HG02798 (cell line): ENCODE data around the gene SYNE1.
A peak's percentile ranks its signal among the peaks of the same experiment; 100 is the strongest.
"Not testable (repeated sequence)": the region's sequence is repeated elsewhere in the genome, so short reads cannot be mapped to it uniquely, and the experiment has no call there.

Experiments used
- ATAC-seq: cut with Tn5 transposase; IDR thresholded peaks from one replicate; pipeline ENCODE4 v1.9.1; 2021; ENCODE audit warnings: mild to moderate bottlenecking; ENCODE audit not compliant: unreplicated experiment, poor library complexity

SYNE1 gene

DNA sequence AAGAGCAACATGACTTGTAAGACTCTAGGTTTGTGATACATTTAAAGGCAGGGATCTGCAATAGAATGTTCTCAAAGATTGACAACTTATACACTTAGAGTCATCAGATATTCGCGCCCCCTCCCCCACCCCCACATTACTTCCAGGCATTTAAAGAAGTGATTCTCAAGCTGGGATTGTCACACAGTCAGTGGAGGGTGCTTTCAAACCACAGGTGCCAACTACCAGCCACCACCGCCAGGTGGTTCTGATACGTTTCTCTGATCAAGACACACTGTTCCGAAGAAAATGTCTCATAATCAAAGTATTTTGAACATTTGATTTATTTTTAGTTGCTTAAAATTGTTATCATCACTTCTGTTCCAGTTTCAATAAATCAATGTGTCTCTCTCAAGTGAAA lies 472.2 kb downstream of the SYNE1 start:
- ATAC-seq, result no peak

DNA sequence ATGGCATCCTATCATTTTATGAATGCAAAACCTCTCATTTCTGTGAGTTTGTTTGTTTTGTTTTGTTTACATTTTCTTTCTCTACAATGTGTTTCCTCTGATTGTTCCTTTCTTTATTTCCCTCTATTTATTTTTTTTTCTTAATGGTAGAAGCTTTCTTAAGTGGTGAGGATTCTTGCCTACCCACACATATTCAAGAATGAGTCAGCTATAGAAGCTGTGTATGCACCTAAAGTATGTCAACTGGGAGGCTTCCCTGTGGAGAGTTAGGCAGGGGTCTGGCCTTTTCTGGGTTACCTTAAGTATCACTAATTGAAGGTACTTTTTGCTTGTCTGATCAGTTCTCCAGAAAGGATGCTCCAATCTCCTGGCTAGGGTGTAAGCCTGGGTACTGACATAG lies 475.7 kb downstream of the SYNE1 start:
- peak; percentile 57 for ATAC-seq

DNA sequence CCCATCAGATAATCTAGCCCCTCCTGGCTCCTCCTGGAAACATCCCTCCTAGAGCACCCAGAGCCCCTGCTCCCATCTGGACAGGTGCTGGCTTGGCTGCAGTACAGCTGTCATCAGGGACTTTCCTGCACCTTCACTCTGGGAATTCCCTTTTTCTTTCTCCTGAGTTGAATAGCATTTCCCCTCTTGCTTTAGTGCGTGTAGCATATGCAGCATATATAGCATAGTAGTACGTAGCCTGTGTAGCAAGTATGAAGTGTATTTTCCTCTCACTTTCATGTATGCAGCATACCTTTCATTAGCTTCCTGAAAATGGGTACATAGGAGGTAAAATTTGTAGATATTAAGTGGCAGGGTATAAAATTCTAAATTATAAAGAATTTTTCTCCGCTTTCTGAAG lies 476.8 kb downstream of the SYNE1 start:
- ATAC-seq, result peak; percentile 98

DNA sequence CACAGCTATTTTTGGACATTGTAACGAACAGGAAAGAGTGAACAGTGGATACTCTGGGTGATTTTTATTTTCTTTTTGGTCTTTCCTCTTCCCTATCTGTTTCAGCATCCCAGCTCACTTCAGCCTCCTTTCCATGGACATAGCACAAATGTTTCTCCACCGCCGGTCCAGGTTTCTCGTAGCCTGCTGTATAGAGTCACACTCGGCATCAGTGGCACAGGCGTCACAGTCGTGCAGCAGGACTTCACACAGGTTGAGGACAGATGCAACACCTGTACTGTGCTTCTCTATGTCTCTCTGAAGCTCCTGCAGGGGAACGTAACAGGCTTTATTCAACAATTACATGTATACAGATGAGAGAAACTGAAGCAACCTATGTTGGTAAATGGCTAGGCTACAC lies 481.4 kb downstream of the SYNE1 start:
- ATAC-seq, result no peak

GRCh38 chr6:152154559-152155356 lies 482.4 kb downstream of the SYNE1 start:
- ATAC-seq, result no peak

DNA sequence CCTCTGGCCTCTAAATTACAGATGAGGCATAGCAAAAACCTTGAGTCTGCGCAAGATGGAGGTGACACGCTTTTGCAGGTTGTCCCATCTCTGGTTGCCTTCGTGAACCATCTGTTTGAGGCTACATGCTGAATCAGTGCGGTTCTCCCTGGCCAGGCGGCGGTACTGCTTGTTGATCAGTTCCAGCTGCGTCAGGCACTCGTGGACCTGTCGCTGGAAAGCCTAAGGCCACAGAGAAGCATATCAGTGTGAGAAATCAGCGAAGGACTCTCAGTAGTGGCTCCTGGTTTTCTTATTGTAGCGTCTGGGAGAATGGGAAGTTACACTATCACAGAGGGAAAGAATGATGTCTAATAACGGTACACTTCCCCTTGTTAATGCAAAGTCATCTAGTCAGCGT lies 485.2 kb downstream of the SYNE1 start:
- no peak for ATAC-seq

DNA sequence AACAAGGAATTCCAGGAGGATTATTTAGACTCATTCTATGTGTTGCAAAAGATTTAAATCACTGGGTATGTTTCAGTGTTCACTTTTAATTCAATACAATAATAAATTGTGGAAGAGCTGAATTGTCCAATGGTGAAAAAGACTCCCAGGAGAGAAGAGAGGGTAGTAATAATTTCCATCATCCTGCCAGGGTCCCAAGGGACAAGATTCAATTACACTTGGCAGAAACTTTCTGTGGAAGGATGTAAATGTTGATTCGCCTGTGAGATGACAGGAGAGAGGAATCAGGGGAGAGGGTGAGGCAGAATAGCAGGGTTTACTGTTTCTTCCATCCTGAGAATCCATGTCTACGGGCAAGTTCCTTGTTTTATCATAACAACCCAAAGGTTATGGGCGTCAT lies 487.0 kb downstream of the SYNE1 start:
- ATAC-seq, result no peak

- ATAC-seq, result no peak
Observed at GRCh38 chr6:152148412-152148811, 488.8 kb downstream of the SYNE1 start.

GRCh38 chr6:152147269-152147668 lies 489.9 kb downstream of the SYNE1 start:
- ATAC-seq, result no peak

DNA sequence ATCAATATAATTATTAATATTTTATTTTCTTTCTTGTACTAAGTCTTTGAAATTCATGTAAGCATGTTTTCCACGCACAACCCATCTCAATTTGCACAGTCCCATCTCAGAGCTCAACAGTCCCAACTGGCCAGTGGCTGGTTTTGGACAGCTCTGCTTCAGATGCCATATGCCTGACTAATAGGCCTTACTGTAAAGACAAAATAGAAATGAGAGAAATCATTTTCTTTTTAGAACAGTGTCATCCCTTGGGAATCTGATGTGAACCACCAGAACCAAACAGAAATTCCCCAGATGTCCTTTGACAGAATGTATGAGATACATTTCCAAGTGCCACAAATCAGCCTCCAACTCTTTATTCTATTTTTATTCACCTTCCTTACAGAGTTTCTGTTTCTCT lies 490.8 kb downstream of the SYNE1 start:
- no peak for ATAC-seq

DNA sequence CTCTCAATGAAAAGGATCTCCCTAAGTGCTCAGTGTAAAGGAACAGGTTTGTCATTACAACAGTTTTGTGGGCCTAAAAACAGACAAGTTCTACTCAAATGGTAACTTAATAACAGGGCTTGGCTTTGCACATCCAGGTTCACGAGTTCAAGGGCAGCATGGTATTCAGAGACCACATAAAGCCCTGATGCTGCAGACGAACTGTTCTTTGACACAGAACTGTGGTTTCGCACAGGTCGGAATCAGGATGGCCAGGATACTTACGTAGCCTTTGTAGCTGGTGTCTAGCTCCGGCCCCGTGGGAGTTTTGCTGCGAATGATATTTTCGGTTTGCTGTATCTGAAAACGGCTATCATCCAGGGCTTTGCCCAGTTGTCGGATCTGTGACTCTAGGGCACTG lies 493.8 kb downstream of the SYNE1 start:
- ATAC-seq, result no peak

GRCh38 chr6:152142105-152142504 lies 495.1 kb downstream of the SYNE1 start:
- no peak for ATAC-seq

DNA sequence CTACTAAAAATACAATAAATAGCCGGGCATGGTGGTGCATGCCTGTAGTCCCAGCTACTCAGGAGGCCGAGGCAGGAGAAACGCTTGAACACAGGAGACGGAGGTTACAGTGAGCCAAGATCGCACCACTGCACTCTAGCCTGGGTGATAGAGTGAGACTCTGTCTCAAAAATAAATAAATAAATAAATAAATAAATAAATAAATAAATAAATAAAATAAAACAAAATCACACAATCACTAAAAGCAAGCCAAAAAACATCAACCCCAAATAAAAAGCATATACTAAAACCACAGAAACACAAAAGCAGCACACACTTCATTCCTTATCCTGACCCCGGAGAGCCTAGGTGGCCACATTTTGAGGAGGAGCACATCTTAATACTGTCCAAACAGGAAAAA lies 498.8 kb downstream of the SYNE1 start:
- ATAC-seq, result not testable (repeated sequence)

- no peak for ATAC-seq
Observed at GRCh38 chr6:152136449-152136825, 500.7 kb downstream of the SYNE1 start.

- no peak for ATAC-seq
Observed at GRCh38 chr6:152135755-152136448, 501.3 kb downstream of the SYNE1 start.

GRCh38 chr6:152130441-152130840 lies 506.7 kb downstream of the SYNE1 start:
- no peak for ATAC-seq

DNA sequence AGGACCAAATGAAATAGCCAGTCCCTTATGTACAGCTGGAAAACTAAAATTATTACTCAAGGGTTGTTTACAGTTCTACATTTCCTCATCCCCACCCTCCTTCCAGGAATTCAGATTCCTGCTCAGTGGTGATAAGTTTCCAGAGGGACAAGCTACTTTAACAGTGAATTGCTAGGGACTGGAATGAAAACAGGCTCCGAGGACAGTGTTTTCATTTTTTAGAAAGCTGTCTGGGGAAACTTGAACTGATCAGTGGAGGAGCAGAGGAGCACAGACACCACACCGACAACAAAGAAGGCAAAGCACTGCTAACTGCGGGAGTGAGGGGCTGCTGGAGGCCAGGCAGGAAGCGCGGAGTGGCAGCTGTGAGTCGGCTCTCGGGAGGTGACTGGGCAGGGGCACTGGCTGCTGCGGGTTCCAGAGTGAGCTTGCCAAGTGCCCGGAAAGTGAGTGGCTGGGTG lies 507.4 kb downstream of the SYNE1 start:
- ATAC-seq, result no peak

GRCh38 chr6:152127432-152128165 lies 509.6 kb downstream of the SYNE1 start:
- no peak for ATAC-seq

GRCh38 chr6:152124429-152125074 lies 512.6 kb downstream of the SYNE1 start:
- ATAC-seq, result peak; percentile 80

GRCh38 chr6:152123076-152123475 lies 514.1 kb downstream of the SYNE1 start:
- no peak for ATAC-seq

- no peak for ATAC-seq
Observed at GRCh38 chr6:152122434-152122833, 514.7 kb downstream of the SYNE1 start.
